Skin epidermis (tissue), 12 donors: ENCODE data around the gene OR10P1.

Source experiments
- H3K27ac ChIP-seq, 21 experiments: fragments of 200-600 bp; sonication (generic) in 11 of 21; one replicate each; pipeline ENCODE4 v1.5.0; 2020; ENCODE audit warnings: mild to moderate bottlenecking in 3 of 21, inconsistent platforms in 2 of 21, moderate library complexity in 2 of 21
- H3K4me3 ChIP-seq, 7 experiments: fragments of 200-600 bp; sonication (generic) in 2 of 7; one replicate each; pipeline ENCODE4 v1.5.0; 2020; ENCODE audit warnings: inconsistent platforms in 2 of 7, mild to moderate bottlenecking in 2 of 7, moderate library complexity in 1 of 7

Gene OR10P1

GRCh38 chr12:55681142-55682077 is 44.7 kb downstream of the OR10P1 start:
- Histone ChIP-seq H3K27ac (no peak overlapping the region), H3K4me3 (peak overlapping the region in 1 of 7 experiments; percentile 0)

GRCh38 chr12:55682087-55682796 is 45.5 kb downstream of the OR10P1 start:
- peak overlapping the region in 1 of 7 experiments; percentile 0 for H3K4me3 ChIP-seq
- no peak overlapping the region for H3K27ac ChIP-seq

- H3K27ac ChIP-seq: no peak overlapping the region
- H3K4me3 ChIP-seq: no peak overlapping the region
Observed at GRCh38 chr12:55683676-55684075, 47.0 kb downstream of the OR10P1 start.

- no peak overlapping the region for H3K27ac ChIP-seq
- H3K4me3 ChIP-seq: no peak overlapping the region
Observed at GRCh38 chr12:55684761-55685370, 48.2 kb downstream of the OR10P1 start.

- Histone ChIP-seq H3K4me3 (no peak overlapping the region), H3K27ac (no peak overlapping the region)
Observed at GRCh38 chr12:55685671-55686070, 49.0 kb downstream of the OR10P1 start.

- no peak overlapping the region for H3K4me3 ChIP-seq
- no peak overlapping the region for H3K27ac ChIP-seq
Observed at GRCh38 chr12:55686366-55687010, 49.8 kb downstream of the OR10P1 start.
